Measurements from ENCODE around the gene SPOUT1.
A peak's percentile ranks its signal among the peaks of the same experiment; 100 is the strongest.
"Not testable (repeated sequence)": the region's sequence is repeated elsewhere in the genome, so short reads cannot be mapped to it uniquely, and the experiment has no call there.

The SPOUT1 gene

DNA sequence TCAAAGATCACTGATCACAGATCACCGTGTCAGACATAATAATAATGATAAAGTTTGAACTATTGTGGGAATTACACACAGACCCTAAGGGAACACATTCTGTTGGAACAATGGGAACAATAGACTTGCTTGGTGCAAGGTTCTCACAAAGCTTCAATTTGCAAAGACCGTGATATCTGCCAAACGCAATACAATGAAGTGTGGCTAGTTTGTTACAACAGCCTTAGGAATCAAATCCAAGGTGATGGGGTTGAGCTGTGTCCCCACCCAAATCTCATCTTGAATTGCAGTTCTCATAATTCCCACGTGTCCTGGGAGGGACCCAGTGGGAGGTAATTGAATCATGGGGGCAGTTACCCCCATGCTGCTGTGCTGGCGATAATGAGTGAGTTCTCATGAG, 31.3 kb upstream of the SPOUT1 start:
- DNase-seq (ENCODE audit: low read depth): no peak
- TF ChIP-seq CTCF (conservative IDR thresholded peaks at IDR 0.05; ENCODE audit: low read depth, low read length): no peak
- H3K4me3 ChIP-seq (ENCODE audit: low read length): no peak overlapping the region

GRCh38 chr9:128858476-128858875, 28.9 kb upstream of the SPOUT1 start:
- not testable (repeated sequence) for H3K4me3 ChIP-seq (ENCODE audit: low read length); DNase-seq (ENCODE audit: low read depth)

DNA sequence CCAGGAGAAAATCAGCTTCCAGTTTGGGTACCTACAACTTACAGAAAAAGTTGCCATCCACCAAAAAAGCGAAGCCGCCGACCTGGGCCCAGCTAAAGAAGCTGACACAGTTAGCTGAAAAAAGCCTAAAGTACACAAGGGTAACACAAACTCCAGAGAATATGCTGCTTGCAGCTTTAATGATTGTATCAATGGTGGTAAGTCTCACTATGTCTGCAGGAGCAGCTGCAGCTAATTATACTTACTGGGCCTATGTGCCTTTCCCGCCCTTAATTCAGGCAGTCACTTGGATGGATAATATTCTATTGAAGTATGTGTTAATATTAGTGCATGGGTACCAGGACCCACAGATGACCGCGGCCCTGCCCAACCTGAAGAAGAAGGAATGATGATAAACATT, 24.9 kb upstream of the SPOUT1 start:
- DNase-seq (ENCODE audit: low read depth); H3K4me3 ChIP-seq (ENCODE audit: low read length): not testable (repeated sequence)

GRCh38 chr9:128852646-128853045, 23.1 kb upstream of the SPOUT1 start:
- not testable (repeated sequence) for DNase-seq (ENCODE audit: low read depth); H3K4me3 ChIP-seq (ENCODE audit: low read length)

DNA sequence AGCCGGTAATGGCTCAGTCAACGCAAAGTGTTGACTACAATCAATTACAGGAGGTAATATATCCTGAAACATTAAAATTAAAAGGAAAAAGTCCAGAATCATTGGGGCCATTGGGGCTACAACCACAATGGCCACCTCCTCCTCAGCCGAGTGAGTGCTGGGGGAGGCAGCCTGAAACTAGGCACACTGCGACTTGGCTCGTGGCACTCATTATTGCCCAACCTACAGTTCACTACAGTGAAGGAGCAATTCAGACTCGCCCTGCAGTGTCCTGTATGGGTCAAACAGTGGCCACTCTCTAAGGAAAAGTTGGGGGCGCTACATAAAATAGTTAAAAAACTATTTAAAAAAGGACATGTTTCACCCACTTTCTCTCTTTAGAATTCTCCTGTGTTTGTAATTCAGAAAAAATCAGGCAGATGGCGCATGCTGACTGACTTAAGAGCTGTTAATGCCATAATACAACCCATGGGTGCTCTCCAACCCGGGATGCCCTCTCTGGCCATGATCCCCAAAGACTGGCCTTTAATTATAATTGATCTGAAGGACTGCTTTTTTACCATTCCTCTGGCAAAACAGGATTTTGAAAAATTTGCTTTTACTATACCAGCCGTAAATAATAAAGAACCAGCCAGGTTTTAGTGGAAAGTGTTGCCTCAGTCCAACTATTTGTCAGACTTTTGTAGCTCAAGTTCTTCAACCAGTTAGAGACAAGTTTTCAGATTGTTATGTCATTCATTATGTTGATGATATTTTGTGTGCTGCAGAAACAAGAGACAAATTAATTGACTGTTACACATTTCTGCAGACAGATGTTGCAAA, 22.4 kb upstream of the SPOUT1 start:
- TF ChIP-seq CTCF (conservative IDR thresholded peaks at IDR 0.05; ENCODE audit: low read depth, low read length): peak; percentile 27
- not testable (repeated sequence) for H3K4me3 ChIP-seq (ENCODE audit: low read length); DNase-seq (ENCODE audit: low read depth)

GRCh38 chr9:128851024-128851423, 21.4 kb upstream of the SPOUT1 start:
- not testable (repeated sequence) for DNase-seq (ENCODE audit: low read depth); H3K4me3 ChIP-seq (ENCODE audit: low read length)

GRCh38 chr9:128847803-128848202, 18.2 kb upstream of the SPOUT1 start:
- no peak overlapping the region for H3K4me3 ChIP-seq (ENCODE audit: low read length)
- DNase-seq (ENCODE audit: low read depth): no peak
- TF ChIP-seq CTCF (conservative IDR thresholded peaks at IDR 0.05; ENCODE audit: low read depth, low read length): no peak

- H3K4me3 ChIP-seq (ENCODE audit: low read length): no peak overlapping the region
- TF ChIP-seq CTCF (conservative IDR thresholded peaks at IDR 0.05; ENCODE audit: low read depth, low read length): no peak
- no peak for DNase-seq (ENCODE audit: low read depth)
These were observed 17.1 kb upstream of the SPOUT1 start for GRCh38 chr9:128846680-128847030.

DNA sequence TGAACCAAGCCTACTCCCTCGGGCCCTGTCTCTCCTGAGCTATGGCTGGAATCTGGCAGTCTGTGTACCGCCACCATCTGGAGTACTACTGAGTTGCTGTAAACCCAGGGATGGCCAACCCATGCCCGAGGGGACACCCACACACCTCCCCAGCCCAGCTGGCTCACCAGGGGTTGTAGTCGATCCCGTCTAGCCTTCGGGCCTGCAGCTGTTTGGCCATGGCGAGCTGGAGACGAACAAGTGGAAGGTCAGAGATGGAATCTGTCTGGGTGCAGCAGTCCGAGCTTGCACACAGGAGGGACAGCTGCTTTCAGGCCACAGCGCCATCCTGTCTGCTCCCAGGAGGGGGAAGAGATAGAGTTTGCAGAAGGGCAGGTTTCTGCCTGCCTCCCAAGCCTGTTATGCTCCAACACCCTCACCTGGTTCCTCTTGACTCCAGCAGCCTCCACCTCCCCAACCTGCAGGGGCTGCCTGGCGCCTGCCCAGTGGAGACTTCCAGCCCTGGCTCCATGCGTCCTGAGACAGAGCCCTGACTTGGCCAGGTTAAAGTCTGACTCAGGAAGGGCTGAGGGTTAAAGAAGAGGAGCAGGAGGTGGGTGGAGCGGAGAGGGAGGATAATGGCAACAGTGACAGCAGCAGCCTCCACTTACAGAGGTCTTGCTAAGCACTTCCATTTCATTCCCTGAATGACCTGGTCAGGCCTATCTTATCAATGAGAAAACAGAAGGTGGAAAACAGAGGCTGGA, 15.8 kb upstream of the SPOUT1 start:
- peak; percentile 2 for TF ChIP-seq CTCF (conservative IDR thresholded peaks at IDR 0.05; ENCODE audit: low read depth, low read length)

DNA sequence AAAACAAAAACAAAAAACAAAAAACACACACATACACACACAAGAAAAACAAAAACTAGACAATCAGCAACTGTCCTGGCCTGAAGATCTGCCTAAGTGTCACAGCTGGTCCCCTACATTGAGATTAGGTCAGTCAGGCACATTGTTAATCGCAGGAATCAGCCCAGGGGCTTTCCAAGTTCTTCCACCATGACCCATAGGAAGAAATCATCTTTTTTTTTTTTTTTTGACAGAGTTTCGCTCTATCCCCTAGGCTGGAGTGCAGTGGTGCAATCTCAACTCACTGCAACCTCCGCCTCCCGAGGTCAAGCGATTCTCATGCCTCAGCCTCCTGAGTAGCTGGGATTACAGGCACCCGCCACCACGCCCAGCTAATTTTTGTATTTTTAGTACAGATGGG, 13.6 kb upstream of the SPOUT1 start:
- not testable (repeated sequence) for DNase-seq (ENCODE audit: low read depth)

More for the DNA sequence above, 15.8 kb upstream of the SPOUT1 start:
- H3K4me3 ChIP-seq (ENCODE audit: low read length): no peak overlapping the region
- no peak for DNase-seq (ENCODE audit: low read depth)

More for the DNA sequence above, 13.6 kb upstream of the SPOUT1 start:
- not testable (repeated sequence) for H3K4me3 ChIP-seq (ENCODE audit: low read length)
